PC-9 (cell line): ENCODE data around the gene FAM117A. TPM values are rescaled to one million over a fixed set of nuclear protein-coding genes. Genes with fewer than 3 reads are reported as not detected.

Source experiments
- BruUV-seq: library from RNA; stranded (reverse); fragments of 400-500 nt; replicated peaks from 2 replicates; lab custom pipeline; 2021; lab: Mats Ljungman, UMichigan
- CTCF ChIA-PET: fragments of 300-600 bp; sonication (Branson Sonifier 250); formaldehyde crosslinking; loops from one replicate; lab custom pipeline; 2022; ENCODE audit warnings: antibody characterized with exemption; lab: Charles Lee
- POLR2A ChIA-PET: fragments of 300-600 bp; sonication (Branson Sonifier 250); formaldehyde crosslinking; loops from one replicate; lab custom pipeline; 2022; ENCODE audit warnings: antibody characterized with exemption; ENCODE audit not compliant: unreplicated experiment; lab: Charles Lee
- DNase-seq, 2 experiments: peaks; one replicate each; pipeline versions ENCODE4 v3.0.0 to v3.0.0-alpha.2; 2015 to 2022; ENCODE audit warnings: mixed read lengths in 1 of 2
- H2AFZ ChIP-seq: fragments of 200-600 bp; sonication (generic); 2 replicates; pipeline ENCODE4 v1.8.1; 2017; ENCODE audit warnings: antibody characterized with exemption
- H3F3A ChIP-seq: fragments of 200-600 bp; sonication (generic); 2 replicates; pipeline ENCODE4 v1.8.1; 2017; ENCODE audit warnings: antibody characterized with exemption, mild to moderate bottlenecking, low read depth; ENCODE audit not compliant: insufficient read depth
- H3K27ac ChIP-seq: fragments of 200-600 bp; sonication (generic); 2 replicates; pipeline ENCODE4 v1.6.1; 2016; ENCODE audit warnings: mixed run types
- H3K27me3 ChIP-seq: fragments of 200-600 bp; sonication (generic); 2 replicates; pipeline ENCODE4 v1.6.1; 2016; ENCODE audit warnings: low read depth, mixed run types; ENCODE audit not compliant: insufficient read depth
- H3K36me3 ChIP-seq: fragments of 200-600 bp; sonication (generic); 2 replicates; pipeline ENCODE4 v1.6.1; 2016; ENCODE audit warnings: low read depth, mixed run types
- H3K4me1 ChIP-seq: fragments of 200-600 bp; sonication (generic); replicated peaks from 2 replicates; pipeline ENCODE4 v1.6.1; 2016; ENCODE audit warnings: mixed run types; ENCODE audit not compliant: insufficient read depth
- H3K4me2 ChIP-seq: fragments of 200-600 bp; sonication (generic); 2 replicates; pipeline ENCODE4 v1.6.1; 2017; ENCODE audit warnings: mixed run types
- H3K4me3 ChIP-seq: fragments of 200-600 bp; sonication (generic); 2 replicates; pipeline ENCODE4 v1.6.1; 2016; ENCODE audit warnings: mixed run types
- H3K79me2 ChIP-seq: fragments of 200-600 bp; sonication (generic); 2 replicates; pipeline ENCODE4 v1.6.1; 2017; ENCODE audit warnings: low read depth, mixed run types
- H3K9me2 ChIP-seq: fragments of 200-600 bp; sonication (generic); 2 replicates; pipeline ENCODE4 v1.8.1; 2017; ENCODE audit warnings: mild to moderate bottlenecking; ENCODE audit not compliant: insufficient read depth
- H3K9me3 ChIP-seq: fragments of 200-600 bp; sonication (generic); 2 replicates; pipeline ENCODE4 v1.8.1; 2016; ENCODE audit warnings: low read depth; ENCODE audit not compliant: insufficient read depth
- H4K20me1 ChIP-seq: fragments of 200-600 bp; sonication (generic); 2 replicates; pipeline ENCODE4 v1.8.1; 2017; ENCODE audit not compliant: insufficient read depth
- CTCF ChIP-seq: fragments of 200-600 bp; sonication (generic); conservative IDR thresholded peaks from 2 replicates; pipeline ENCODE4 v1.6.1; 2017; ENCODE audit warnings: mixed run types, antibody characterized with exemption, mild to moderate bottlenecking, moderate library complexity
- EZH2 ChIP-seq: fragments of 200-600 bp; sonication (generic); IDR thresholded peaks from 2 replicates; pipeline ENCODE4 v1.8.0; 2017; ENCODE audit warnings: antibody characterized with exemption, low read depth
- intact Hi-C: fragments of 100-400 bp; cut with micrococcal nuclease; formaldehyde crosslinking; loops from one replicate; pipeline ENCODE4 v1.10.0; 2022; ENCODE audit not compliant: unreplicated experiment
- total RNA-seq: library from RNA; stranded (reverse); gene quantifications from 2 replicates; pipeline ENCODE4 v1.2.3, GENCODE V29; 2021

The FAM117A gene
- total RNA-seq, 1 experiment from 2014 or later = 15.0 TPM

GRCh38 chr17:49757151-49757777, 6.7 kb downstream of the FAM117A start:
- no peak for TF ChIP-seq CTCF
- TF ChIP-seq EZH2 = no peak
- POLR2A ChIA-PET = no interaction called here
- no peaks in the 10 kb centered on the region for H3K9me3 ChIP-seq
- H3F3A ChIP-seq = no peaks in the 10 kb centered on the region
- no TSS peak for BruUV-seq
- DNase-seq = no peak
- no peaks in the 10 kb centered on the region for H3K4me1 ChIP-seq
- no peak overlapping the region for H3K27ac ChIP-seq
- intact Hi-C loops = no loop called here
- H3K4me2 ChIP-seq = no peak overlapping the region
- H3K79me2 ChIP-seq = no peaks in the 10 kb centered on the region
- H3K27me3 ChIP-seq = no peaks in the 10 kb centered on the region
- H3K4me3 ChIP-seq = no peak overlapping the region
- H3K36me3 ChIP-seq = no peaks in the 10 kb centered on the region
- H4K20me1 ChIP-seq = no peaks in the 10 kb centered on the region
- CTCF ChIA-PET = no interaction called here
- H2AFZ ChIP-seq = no peak overlapping the region
- no peaks in the 10 kb centered on the region for H3K9me2 ChIP-seq

GRCh38 chr17:49756323-49757150, 7.4 kb downstream of the FAM117A start:
- Histone ChIP-seq H3K27me3 (no peaks in the 10 kb centered on the region), H2AFZ (no peak overlapping the region), H3K36me3 (no peaks in the 10 kb centered on the region), H3K4me2 (no peak overlapping the region), H3K4me1 (no peaks in the 10 kb centered on the region), H3K9me2 (no peaks in the 10 kb centered on the region), H4K20me1 (no peaks in the 10 kb centered on the region), H3K79me2 (no peaks in the 10 kb centered on the region), H3K4me3 (no peak overlapping the region), H3F3A (no peaks in the 10 kb centered on the region), H3K9me3 (no peaks in the 10 kb centered on the region), H3K27ac (no peak overlapping the region)
- no peak for DNase-seq
- BruUV-seq = no TSS peak
- POLR2A ChIA-PET = no interaction called here
- intact Hi-C loops = no loop called here
- TF ChIP-seq CTCF (no peak), EZH2 (no peak)
- CTCF ChIA-PET = interaction anchor here (0.6 to 1.1 kb wide), 3 partner anchors 129 to 965 kb away, joined by 5 to 13 read pairs (median 11); no protein-coding TSS in a partner anchor

GRCh38 chr17:49755663-49756283, 8.2 kb downstream of the FAM117A start:
- TF ChIP-seq CTCF (no peak), EZH2 (no peak)
- Histone ChIP-seq H3K79me2 (no peaks in the 10 kb centered on the region), H3K4me2 (no peak overlapping the region), H3F3A (no peaks in the 10 kb centered on the region), H2AFZ (no peak overlapping the region), H3K9me3 (no peaks in the 10 kb centered on the region), H3K27me3 (no peaks in the 10 kb centered on the region), H3K4me3 (no peak overlapping the region), H3K9me2 (no peaks in the 10 kb centered on the region), H4K20me1 (no peaks in the 10 kb centered on the region), H3K27ac (no peak overlapping the region), H3K4me1 (no peaks in the 10 kb centered on the region), H3K36me3 (no peaks in the 10 kb centered on the region)
- CTCF ChIA-PET = interaction anchor here (0.6 to 1.1 kb wide), 2 partner anchors 130 to 345 kb away, joined by 5 to 11 read pairs; no protein-coding TSS in a partner anchor
- intact Hi-C loops = no loop called here
- BruUV-seq = no TSS peak
- DNase-seq = no peak
- POLR2A ChIA-PET = no interaction called here
